ENCODE data around the gene DYSF.

The DYSF gene

DNA sequence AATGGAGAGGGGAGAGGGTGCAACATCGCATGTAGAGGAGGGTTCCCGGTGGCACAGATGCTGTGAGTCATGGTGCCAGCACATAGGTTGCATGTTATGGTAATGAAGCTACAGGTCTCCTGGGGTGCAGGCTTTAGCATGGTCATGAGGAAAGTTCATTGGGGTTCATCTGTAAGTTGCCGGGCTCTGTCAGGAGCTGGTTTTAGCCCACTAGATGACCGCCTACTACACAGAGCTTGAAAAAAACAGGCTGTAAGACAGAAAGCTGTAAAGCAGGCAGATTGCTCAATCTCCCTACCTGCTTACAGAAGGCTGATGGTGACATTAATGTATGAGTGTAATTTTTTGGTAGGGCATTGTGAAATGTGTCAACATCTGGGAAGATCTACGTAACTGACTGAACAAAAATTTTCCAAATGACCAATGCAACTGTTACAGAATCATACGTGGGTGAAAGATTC lies 23.9 kb downstream of the DYSF start:
- no peak for DNase-seq (ENCODE audit: extremely low spot score)
- ChIA-PET CTCF (interaction anchor here (0.6 kb wide), 1 partner anchor 20 kb away, joined by 4 read pairs; no protein-coding TSS in a partner anchor), POLR2A (no interaction called here)
- no peak for TF ChIP-seq LEF1 (IDR thresholded peaks at IDR 0.05; ENCODE audit: borderline replicate concordance)
- TF ChIP-seq ARNT (IDR thresholded peaks at IDR 0.05), result no peak
- TF ChIP-seq NFRKB (IDR thresholded peaks at IDR 0.05), result no peak
- no peak for TF ChIP-seq SUZ12 (IDR thresholded peaks at IDR 0.05)
- TF ChIP-seq HDGF (IDR thresholded peaks at IDR 0.05; ENCODE audit: borderline replicate concordance), result no peak
- TF ChIP-seq L3MBTL2 (conservative IDR thresholded peaks at IDR 0.05), result no peak
- TF ChIP-seq FOXM1 (IDR thresholded peaks at IDR 0.05; ENCODE audit: borderline replicate concordance), result no peak
- TF ChIP-seq ELF4 (IDR thresholded peaks at IDR 0.05), result no peak
- TF ChIP-seq PKNOX1 (IDR thresholded peaks at IDR 0.05), result no peak
- TF ChIP-seq FOXA1 (IDR thresholded peaks at IDR 0.05), result no peak
- no peak for TF ChIP-seq BHLHE40 (IDR thresholded peaks at IDR 0.05; ENCODE audit: borderline replicate concordance)
- no peak for TF ChIP-seq FOXK2 (IDR thresholded peaks at IDR 0.05)
- TF ChIP-seq CTBP1 (IDR thresholded peaks at IDR 0.05; ENCODE audit: borderline replicate concordance), result no peak
- TF ChIP-seq SP1 (IDR thresholded peaks at IDR 0.05), result no peak
- no peak for TF ChIP-seq TARDBP (IDR thresholded peaks at IDR 0.05)
- no peak for TF ChIP-seq ZNF384 (IDR thresholded peaks at IDR 0.05)

DNA sequence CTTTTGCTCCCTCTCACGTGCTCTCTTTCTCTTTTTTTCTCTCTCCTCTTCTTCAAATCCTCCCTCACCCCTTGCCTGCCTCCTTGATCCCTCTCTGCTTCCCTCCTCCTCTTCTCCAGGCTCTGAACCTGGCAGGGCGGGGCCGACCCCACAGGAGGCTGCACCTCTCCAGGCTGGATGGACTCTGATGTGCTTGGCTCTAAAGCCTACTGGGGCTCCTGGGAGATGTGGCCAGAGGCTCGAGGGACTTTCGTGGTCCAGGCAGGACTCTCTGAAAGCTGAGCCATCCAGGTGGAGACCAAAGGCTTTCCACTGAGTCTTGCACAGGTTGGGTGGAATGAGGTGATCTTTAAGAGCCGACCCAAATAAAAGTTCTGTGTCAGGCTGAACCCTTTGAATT lies 25.4 kb downstream of the DYSF start:
- ChIA-PET CTCF (no interaction called here), POLR2A (no interaction called here)
- DNase-seq (ENCODE audit: extremely low spot score), result no peak
- no peak for TF ChIP-seq LEF1 (IDR thresholded peaks at IDR 0.05; ENCODE audit: borderline replicate concordance)
- no peak for TF ChIP-seq ZNF384 (IDR thresholded peaks at IDR 0.05)

GRCh38 chr2:71479261-71479660 lies 25.9 kb downstream of the DYSF start:
- CTCF ChIA-PET, result no interaction called here
- DNase-seq (ENCODE audit: extremely low spot score), result no peak

DNA sequence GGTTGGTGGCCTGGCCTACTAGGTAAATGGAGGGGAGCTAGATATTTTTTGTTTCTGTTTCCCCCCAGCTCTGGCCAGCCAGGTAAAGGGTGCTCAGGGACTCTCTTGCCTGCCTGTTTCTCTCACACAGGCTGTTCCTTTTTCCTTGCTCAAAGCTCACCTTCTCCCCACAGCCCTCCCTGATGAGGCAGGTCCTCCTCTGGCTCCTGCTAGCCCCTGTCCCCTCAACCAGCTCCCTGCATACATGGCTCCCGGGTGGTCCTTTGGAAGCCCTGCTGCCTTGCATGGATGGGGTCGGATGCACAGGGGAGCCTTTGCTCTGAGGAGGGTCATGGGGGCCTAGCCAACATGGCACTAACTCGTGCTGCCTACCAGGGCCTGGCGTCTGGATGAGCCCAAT lies 27.8 kb downstream of the DYSF start:
- ChIA-PET POLR2A (interaction anchor here (0.8 kb wide), 1 partner anchor 14 kb away, joined by 4 read pairs; no protein-coding TSS in a partner anchor), CTCF (interaction anchor here (0.7 kb wide), 1 partner anchor 12 kb away, joined by 3 read pairs; no protein-coding TSS in a partner anchor)
- no peak for TF ChIP-seq PKNOX1 (IDR thresholded peaks at IDR 0.05)
- no peak for TF ChIP-seq ARNT (IDR thresholded peaks at IDR 0.05)
- no peak for TF ChIP-seq SP1 (IDR thresholded peaks at IDR 0.05)
- TF ChIP-seq HDGF (IDR thresholded peaks at IDR 0.05; ENCODE audit: borderline replicate concordance), result no peak
- TF ChIP-seq ZNF384 (IDR thresholded peaks at IDR 0.05), result no peak
- no peak for TF ChIP-seq FOXM1 (IDR thresholded peaks at IDR 0.05; ENCODE audit: borderline replicate concordance)
- TF ChIP-seq NFRKB (IDR thresholded peaks at IDR 0.05), result no peak
- TF ChIP-seq L3MBTL2 (conservative IDR thresholded peaks at IDR 0.05), result no peak
- no peak for TF ChIP-seq LEF1 (IDR thresholded peaks at IDR 0.05; ENCODE audit: borderline replicate concordance)
- TF ChIP-seq SUZ12 (IDR thresholded peaks at IDR 0.05), result no peak
- TF ChIP-seq FOXK2 (IDR thresholded peaks at IDR 0.05), result no peak
- TF ChIP-seq ELF4 (IDR thresholded peaks at IDR 0.05), result no peak
- TF ChIP-seq TARDBP (IDR thresholded peaks at IDR 0.05), result no peak
- no peak for TF ChIP-seq CTBP1 (IDR thresholded peaks at IDR 0.05; ENCODE audit: borderline replicate concordance)
- no peak for DNase-seq (ENCODE audit: extremely low spot score)

More at GRCh38 chr2:71479261-71479660, 25.9 kb downstream of the DYSF start:
- POLR2A ChIA-PET, result no interaction called here
- TF ChIP-seq SP1 (IDR thresholded peaks at IDR 0.05) (no peak), L3MBTL2 (conservative IDR thresholded peaks at IDR 0.05) (no peak), ELF4 (IDR thresholded peaks at IDR 0.05) (no peak), SUZ12 (IDR thresholded peaks at IDR 0.05) (no peak), CTBP1 (IDR thresholded peaks at IDR 0.05; ENCODE audit: borderline replicate concordance) (no peak), PKNOX1 (IDR thresholded peaks at IDR 0.05) (no peak), ZNF384 (IDR thresholded peaks at IDR 0.05) (no peak), FOXK2 (IDR thresholded peaks at IDR 0.05) (no peak), HDGF (IDR thresholded peaks at IDR 0.05; ENCODE audit: borderline replicate concordance) (no peak), NFRKB (IDR thresholded peaks at IDR 0.05) (no peak), TARDBP (IDR thresholded peaks at IDR 0.05) (no peak), BHLHE40 (IDR thresholded peaks at IDR 0.05; ENCODE audit: borderline replicate concordance) (no peak), LEF1 (IDR thresholded peaks at IDR 0.05; ENCODE audit: borderline replicate concordance) (no peak), ARNT (IDR thresholded peaks at IDR 0.05) (no peak), FOXM1 (IDR thresholded peaks at IDR 0.05; ENCODE audit: borderline replicate concordance) (no peak), FOXA1 (IDR thresholded peaks at IDR 0.05) (no peak)

- POLR2A ChIA-PET, result no interaction called here
- DNase-seq (ENCODE audit: extremely low spot score), result no peak
- TF ChIP-seq FOXK2 (IDR thresholded peaks at IDR 0.05) (no peak), FOXM1 (IDR thresholded peaks at IDR 0.05; ENCODE audit: borderline replicate concordance) (no peak), NFRKB (IDR thresholded peaks at IDR 0.05) (no peak), LEF1 (IDR thresholded peaks at IDR 0.05; ENCODE audit: borderline replicate concordance) (no peak), SUZ12 (IDR thresholded peaks at IDR 0.05) (no peak), L3MBTL2 (conservative IDR thresholded peaks at IDR 0.05) (no peak), ELF4 (IDR thresholded peaks at IDR 0.05) (no peak), PKNOX1 (IDR thresholded peaks at IDR 0.05) (no peak), SP1 (IDR thresholded peaks at IDR 0.05) (no peak), BHLHE40 (IDR thresholded peaks at IDR 0.05; ENCODE audit: borderline replicate concordance) (no peak), FOXA1 (IDR thresholded peaks at IDR 0.05) (no peak)
- CTCF ChIA-PET, result interaction anchor here (0.7 kb wide), 1 partner anchor 13 kb away, joined by 3 read pairs; no protein-coding TSS in a partner anchor
These were observed 28.7 kb downstream of the DYSF start for GRCh38 chr2:71482055-71482454.
